GM19328 (cell line): ENCODE measurements around the gene RNF225.
A peak's percentile ranks its signal among the peaks of the same experiment; 100 is the strongest.
"Not testable (repeated sequence)": the region's sequence is repeated elsewhere in the genome, so short reads cannot be mapped to it uniquely, and the experiment has no call there.

ENCODE experiments used
- ATAC-seq: cut with Tn5 transposase; IDR thresholded peaks from one replicate; pipeline ENCODE4 v1.9.1; 2021; ENCODE audit warnings: mild to moderate bottlenecking, moderate library complexity; ENCODE audit not compliant: unreplicated experiment

The RNF225 gene

DNA sequence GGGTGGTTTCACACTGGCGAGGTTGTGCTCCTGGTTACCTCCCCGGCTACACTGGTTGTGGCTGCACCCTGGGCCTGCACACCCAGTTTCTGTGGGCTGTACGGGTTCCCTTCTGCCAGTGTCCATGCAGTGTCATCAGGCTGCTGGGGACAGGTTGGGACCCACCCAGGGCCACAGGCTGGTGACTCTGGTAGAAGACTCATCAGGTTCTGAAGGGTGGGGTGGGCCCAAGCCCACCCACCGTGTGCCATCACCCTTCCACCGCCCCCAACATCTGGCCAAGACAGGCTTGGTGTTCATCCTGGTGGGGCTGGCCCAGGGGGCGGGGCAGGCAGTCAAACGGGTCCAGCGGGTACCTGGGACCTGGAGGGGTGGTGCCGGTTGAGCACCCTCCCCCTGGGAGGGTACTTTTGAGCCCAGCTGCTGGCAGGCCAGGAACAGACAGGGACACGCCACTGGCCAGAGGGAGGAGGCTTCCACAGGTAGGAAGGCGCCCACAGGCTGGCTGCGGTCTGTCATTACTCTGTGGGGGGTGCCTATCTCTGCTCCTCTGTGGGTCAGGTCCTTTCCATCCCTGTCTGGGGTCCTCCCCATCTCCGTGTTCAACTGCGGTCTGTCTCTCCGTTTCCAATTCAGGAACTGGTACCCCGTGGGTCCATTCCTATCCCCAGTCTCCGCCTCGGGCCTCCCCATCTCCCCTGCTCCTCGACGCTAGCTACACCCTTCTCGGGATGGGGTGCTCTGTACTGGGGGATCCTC is at the start of gene RNF225:
Gene RNF225 (plus strand): TSS at position 437 of the 759 bp plus-strand sequence. CDS start 434 bp downstream, outside the sequence.
- ATAC-seq: no peak

DNA sequence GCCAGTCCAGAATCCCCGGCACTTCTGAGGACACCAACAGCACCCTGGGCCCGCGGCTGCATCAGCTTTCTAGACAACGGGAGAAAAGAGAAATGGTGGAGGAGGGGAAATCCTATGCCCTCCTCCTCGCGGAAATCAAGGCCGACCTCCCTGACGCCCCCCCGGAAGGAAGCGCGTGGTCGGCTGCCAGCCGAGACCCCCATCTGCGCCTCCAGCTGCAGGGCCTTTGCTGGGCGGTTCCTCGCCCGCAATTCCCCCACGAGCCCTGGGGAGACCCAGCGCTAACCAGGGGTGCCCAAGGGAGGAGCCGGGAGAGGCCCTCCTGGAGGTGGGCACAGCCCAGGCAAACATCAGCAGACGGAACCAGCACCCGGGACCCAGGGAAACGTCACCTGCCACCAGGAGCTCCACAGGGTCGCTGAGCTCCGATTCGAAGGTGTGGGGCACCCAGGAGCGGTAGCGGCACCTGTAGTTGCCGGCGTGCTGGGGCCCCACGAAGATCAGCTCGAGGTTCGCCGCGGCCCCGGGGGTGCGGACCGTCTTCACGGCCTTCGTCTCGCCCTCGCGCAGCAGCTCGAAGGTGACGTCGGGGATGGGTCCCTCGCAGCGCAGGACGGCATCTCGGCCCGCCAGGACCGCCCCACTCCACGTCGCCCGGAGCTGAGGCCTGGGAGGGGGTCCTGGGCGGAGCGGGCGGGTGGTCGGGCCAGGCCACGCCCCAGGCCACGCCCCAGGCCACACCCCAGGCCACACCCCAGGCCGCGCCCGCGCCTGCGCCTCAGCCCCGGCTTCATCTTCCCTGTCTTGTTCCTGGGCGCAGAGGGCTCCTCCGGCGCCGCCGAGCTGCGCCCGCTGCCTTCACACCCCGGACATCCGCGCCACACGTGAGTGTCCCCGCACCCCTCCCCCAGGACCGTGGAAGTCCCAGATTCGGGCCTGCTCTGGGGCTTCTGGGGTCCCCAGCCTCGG is 48.2 kb upstream of the RNF225 start:
- ATAC-seq: peak; percentile 82

DNA sequence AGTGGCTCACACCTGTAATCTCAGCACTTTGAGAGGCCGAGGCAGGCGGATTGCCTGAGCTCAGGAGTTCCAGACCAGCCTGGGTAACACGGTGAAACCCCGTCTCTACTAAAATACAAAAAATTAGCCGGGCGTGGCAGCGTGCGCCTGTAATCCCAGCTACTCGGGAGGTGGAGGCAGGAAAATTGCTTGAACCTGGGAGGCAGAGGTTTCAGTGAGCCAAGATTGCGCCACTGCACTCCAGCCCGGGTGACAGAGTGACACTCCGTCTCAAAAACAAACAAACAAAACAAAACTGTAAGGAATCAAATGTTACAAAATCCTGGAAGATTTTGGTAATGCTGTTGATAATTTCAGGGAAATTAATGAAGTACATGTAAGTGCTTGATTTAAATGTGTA is 47.4 kb upstream of the RNF225 start:
- not testable (repeated sequence) for ATAC-seq

DNA sequence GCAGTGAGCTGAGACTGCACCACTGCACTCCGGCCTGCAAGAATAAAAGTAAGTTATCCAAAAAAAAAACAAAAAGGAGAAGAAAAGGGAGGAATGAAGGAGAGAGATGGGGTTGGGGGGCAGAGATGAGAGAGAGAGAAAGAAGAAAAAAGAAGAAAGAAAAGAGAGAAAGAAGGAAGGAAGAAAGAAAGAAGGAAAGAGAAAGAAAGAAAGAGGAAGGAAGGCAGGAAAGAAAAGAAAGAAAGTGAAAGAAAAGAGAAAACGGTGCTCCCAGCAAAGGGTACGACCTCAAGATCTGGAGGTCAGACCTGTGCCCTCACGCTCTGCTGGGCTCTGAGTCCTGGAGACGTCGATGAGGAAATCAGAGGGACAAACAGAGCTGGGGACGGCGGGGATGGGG is 45.9 kb upstream of the RNF225 start:
- no peak for ATAC-seq

DNA sequence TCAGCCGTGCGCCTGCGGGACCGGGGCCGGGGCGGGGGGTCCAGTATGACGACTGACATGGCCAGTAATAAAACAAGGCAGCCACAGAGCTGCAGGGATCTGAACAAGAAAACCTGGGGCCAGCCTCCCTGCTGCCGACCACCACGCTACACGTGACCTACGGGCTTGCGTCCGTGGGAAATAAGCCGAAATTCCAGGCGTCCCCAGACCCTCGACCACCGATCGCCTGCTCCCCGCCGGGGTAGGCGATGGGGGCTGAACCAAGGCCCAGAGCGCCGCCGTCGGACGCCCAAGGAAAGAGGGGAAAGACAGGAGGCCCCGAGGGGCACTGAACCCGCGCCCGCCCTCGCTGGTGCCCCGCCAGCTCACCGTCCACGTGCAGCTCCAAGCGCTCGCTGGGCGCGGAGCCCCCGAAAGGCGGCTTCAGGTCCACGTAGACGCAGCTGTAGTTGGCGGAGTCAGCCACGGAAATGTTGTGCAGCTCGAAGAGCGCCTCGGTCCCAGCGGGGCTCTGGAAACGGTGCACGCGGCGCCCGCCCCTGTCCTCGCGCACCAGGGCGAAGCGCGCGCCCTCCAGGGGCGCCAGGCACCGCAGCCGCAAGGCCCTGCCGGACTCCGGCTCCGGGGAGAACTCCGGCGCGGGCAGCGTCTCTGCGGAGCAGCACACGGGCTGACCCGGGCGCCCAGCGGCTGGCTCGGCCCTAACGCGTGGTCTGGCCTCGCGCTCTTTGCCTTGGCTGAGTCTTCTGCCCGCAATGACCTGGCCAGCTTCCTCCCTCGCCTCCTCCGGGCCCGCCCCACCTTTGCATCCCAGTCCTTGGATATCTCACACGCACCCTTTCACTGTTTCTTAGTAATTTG is 45.2 kb upstream of the RNF225 start:
- ATAC-seq: no peak

DNA sequence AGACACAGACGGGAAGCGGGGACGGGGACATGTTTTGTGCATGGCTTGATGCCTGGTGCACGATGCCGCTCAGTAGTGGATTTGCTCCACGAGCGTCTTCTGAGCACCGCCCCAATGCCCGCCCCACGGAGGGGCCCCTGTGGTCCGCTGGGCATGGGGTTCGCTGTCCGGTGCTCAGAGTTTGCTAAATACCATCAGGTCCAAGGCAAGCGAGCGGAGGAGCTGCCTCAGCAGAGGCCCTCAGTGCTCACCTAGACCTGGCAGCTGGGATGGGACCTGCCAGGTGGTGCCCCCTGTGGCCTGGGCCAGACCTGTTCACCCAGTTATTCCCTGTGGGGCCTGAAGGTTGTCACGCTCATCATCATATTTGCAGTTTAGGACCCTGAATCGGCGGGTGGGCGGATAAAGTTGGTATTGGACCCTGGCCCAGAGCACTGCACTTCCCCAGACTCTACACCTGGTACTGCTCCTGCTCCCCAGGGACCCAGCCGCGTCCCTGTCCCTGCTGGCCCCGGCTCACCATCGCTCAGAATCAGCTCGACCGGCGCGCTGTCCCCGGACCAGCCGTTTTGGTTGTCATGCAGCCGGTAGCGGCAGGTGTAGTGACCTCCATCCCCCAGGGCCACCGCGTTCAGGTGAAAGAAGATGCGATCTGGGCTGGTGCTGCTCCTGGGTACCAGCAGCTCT is 44.4 kb upstream of the RNF225 start:
- no peak for ATAC-seq

DNA sequence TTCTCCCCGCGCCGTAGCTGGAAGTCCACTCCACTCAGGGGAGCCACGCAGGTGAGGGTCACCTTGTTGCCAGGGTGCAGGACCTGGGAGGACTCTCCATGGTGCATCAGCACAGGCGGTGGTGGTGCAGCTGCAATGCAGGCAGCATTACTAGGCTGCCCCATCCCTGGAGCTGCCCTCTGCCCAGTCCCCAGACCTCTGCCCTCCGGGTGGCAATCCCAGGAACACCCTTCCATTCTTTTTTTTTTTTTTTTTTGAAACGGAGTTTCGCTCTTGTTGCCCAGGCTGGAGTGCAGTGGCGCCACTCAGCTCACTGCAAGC is 43.9 kb upstream of the RNF225 start:
- no peak for ATAC-seq

DNA sequence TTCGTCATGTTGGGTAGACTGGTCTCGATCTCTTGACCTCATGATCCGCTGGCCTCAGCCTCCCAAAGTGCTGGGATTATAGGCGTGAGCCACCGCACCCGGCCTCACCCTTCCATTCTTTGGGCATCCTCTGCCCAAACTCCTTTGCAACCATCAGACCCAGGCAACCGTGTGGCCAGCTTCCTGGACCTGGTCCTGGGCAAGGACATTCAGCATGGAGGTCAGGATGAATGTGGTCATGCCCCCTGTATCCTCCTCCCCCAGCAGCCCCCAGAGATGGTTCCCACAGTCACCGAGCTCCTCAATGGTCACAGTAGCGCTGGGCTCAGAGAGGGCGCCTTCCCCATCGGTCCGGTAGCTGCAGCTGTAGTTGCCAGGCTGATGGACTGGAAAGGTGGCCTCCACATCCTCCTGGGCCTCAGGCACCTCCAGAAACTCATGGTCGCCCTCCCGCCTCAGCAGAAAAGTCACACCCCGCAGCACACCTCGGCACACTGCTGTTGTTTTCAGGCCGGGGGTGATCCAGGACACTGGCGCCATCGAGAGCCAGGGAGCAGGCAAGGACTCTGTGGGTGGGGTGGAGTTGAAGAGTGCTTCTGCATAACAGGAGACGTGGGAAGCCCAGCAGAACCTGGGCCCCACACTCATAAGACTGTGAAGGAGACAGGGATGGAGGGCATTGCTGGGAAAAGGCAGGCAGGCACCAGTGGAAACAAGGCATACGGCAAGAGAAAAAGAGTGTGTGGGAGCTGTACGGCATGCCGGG is 43.3 kb upstream of the RNF225 start:
- no peak for ATAC-seq

DNA sequence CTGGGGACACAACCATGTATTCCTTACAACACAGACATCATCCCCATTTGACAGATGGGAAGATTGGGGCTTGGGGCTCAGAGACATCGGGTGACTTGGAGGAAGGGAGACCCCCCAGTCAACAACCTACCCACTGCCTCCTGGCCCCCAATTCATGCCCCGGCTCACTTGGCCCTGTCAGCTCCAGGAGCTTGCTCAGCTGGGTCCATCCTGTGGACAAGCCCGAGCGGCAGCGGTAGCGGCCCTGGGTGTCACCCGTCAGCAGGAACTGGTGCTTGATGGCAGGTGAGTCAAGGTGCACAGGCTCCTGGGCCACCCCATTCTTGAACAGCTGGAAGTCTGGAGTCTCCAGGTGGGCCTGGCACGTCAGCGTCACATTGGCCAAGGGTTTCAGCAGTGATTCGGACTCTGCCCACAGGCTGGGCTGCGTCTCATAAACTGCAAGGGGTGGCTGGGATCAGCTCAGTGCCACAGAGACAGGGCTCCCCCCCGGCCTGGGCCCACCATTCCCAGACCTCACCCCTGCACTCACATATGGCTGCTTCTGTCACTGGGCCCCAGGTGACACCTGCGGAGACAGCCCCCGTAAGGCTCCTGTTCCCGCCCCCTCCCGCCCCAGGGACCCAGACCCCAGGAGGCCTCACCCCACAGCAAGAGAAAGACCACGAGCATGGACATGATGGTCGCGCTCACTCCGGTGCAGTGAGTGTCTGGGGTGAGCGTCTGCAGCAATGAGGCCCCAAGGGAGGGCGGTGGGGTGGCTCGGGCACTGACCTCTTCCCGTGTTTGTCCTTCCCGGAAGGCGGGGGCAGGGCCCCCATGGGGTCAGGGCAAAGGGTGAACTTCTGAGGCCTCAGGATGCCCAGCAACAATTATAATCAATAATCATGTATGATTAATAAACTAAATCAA is 42.4 kb upstream of the RNF225 start, which contains the start of gene A1BG:
Gene A1BG (minus strand): TSS at position 733 of the 912 bp plus-strand sequence. CDS start 55 bp downstream, at position 678.
- ATAC-seq: no peak

DNA sequence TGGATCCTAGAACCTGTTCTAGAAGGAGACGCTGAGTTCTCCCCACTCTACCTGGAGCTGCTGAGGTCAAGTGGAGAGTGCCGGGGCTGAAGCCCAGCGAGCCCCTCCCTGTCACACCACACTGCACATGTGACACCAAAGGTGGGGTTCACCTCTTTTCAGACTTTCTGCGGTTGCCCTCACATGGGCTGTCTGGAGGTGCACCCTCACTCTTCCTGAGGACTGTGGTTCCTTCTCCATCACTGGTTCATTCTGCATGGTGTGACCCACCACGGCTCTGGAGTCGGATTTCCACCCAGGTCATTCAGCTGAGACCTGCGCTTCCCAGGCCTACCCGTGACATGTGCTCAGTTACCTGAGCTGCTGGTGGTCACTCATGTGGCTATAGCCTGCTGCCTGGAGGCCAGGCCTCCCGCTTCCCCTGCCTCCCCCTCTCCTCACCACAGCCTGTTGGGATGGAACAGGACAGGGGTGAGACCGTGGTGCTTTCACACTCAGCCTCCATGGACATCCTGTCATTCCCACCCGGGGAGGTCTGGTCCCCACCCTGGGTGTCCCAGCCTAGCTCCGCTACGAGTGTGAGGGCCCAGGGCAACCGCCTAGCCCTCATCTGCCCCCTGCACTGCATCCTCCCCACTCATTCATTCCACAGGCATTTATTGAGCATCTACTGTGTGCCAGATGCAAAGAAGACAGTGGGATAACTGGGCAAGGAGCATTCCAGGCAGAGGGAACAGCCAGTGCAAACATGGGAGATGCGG is 41.6 kb upstream of the RNF225 start:
- ATAC-seq: no peak

DNA sequence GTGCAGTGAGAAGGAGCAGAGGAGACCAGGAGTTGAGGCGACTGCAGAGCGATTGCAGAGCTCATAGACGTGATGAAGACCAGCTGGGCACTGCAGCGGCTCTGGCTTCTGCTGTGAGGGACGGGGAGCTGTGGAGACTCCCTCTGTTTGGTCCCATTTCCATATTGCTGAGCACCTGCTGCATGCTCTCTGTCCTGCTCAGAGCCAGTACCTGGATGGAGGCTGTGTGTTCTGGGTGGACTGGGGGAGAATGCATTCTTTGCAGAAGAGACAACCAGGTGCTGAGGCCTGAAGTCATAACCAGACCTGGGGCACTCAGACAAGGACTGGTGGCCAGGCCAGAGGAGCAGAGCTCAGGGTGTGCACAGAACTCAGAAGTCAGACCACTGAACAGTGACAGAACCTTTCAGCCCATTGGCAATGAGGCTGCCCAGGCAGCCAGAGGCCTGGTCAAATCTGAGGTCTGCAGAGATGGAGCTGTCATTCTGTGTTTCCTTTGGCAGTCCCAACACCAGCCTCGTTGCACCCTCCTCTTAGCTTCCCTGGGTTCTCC is 40.9 kb upstream of the RNF225 start:
- no peak for ATAC-seq

DNA sequence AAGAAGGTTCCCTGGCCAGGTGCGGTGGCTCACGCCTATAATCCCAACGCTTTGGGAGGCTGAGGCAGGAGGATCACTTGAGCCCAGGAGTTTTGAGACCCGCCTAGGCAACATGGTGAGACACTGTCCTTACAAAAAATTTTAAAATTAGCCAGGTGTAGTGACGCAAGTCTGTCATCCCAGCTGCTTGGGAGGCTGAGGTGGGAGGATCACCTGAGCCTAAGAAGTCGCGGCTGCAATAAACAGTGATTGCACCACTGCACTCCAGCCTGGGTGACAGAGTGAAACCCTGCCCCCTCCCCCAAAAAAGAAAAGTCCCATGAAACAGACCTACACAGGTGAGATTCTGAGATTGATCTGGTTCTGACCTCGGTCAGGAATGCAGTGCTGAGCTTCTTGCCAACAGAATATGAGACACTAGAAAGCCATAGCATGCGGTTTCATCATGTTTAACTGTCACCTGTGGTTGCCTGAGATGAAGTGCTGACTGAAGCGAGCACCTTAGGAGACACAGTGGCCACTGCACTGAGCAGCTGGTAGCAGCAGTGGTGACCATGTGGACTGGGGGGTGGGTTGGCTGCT is 40.1 kb upstream of the RNF225 start:
- no peak for ATAC-seq

DNA sequence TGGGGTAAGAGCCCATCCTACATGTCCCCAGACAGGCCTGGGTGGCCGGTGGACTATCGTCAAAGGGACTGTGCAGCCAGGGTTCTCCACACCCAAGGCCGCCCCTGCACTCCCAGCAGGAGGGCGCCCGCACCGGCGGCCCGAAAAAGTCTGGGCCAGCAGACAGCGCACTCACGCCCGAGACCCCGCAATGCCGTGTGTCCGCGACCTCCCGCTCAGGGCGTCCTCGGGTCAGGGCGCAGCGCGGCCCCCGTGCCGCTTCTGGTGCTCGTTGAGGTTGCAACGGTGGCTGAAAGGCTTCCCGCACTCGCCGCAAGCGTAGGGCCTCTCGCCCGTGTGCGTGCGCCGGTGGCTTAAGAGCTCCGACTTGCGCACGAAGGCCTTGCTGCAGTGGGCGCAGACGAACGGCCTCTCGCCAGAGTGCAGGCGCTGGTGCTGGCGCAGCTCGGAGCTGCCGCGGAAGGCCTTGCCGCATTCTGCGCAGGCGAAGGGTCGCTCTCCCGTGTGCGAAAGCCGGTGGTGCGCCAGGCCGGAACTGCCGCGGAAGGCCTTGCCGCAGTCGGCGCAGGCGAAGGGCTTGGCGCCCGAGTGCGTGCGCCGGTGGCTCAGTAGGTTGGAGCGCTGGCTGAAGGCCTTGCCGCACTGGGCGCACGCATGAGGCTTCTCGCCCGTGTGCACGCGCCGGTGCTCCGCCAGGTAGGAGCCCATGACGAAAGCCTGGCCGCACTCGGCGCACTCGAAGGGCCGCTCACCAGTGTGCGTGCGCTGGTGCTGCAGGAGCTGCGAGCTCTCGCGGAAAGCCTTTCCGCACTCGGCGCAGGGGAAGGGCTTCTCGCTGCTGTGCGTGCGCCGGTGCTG is 39.3 kb upstream of the RNF225 start:
- ATAC-seq: no peak

DNA sequence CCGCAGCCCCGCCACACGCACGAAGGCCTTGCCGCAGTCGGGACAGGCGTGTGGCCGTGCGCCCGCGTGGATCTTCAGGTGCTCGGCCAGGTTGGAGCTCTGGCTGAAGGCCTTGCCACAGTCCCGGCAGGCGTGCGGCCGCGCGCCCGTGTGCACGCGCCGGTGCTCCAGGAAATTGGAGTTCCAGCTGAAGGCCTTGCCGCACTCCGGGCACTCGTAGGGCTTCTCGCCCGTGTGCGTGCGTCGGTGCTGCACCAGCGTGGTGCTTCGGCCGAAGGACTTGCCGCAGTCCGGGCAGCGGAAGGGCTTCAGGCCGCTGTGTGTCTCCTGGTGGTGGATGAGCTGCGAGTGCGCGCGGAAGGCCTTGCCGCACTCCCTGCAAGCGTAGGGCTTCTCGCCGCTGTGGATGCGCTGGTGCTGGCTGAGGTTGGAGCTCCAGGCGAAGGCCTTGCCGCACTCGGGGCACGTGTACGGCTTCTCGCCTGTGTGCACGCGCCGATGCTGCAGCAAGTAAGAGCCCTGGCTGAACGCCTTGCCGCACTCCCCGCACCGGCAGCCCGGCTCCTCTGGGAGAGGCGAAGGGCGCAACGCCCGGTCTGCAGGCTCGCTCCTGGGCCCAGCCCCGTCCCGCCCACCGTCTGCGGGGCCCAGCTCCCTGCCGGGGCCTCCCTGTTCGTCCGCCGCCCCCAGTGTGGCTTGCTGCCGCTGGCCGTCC is 38.5 kb upstream of the RNF225 start:
- ATAC-seq: no peak

DNA sequence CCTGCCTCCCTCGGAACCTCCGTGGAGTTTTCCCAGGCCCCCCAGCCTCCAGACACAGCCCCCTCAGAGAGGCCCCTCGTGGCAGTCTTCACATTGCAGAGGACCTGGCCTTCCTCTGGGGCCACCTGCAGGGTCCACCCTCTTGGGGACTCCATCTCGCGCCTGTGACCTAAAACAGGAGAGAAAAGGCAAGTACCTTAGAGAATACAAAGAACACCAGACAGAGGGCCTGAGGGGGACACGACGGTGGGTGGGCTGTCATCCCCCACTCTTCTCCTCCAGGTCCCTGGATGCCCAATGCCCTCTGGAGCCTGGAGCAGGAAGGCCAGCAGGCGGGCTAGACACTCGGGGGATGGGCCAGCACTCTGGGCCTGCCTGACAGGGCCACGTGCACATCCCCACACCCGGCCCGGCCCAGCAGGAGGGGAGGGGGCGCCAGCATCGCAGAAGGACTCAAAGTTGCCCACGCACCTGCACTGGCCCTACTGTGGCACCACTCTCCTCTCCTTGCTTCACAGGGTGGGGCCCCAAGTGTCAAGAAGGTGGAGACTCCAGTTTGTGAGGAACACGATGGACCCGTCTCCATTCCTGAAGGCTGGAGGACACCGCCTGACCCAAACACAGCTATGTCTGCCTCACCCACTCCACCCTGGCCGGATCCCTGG is 37.8 kb upstream of the RNF225 start:
- no peak for ATAC-seq
